Lower leg skin (tissue), 3 donors: ENCODE data around the gene GRM8.
"Not testable (repeated sequence)": the region's sequence is repeated elsewhere in the genome, so short reads cannot be mapped to it uniquely, and the experiment has no call there.

Source experiments
- POLR2A ChIP-seq, 2 donors: fragments of 450-650 bp; IDR thresholded peaks; one replicate each; pipeline ENCODE4 v1.6.1; 2016 to 2017; ENCODE audit warnings: antibody characterized with exemption in 2 of 2, mild to moderate bottlenecking in 1 of 2, moderate library complexity in 1 of 2
- TF ChIP-seq, protein P1 (sequence below), 3 donors: fragments of 450-650 bp; IDR thresholded peaks; one replicate each; pipeline ENCODE4 v1.5.1; 2016; ENCODE audit warnings: antibody characterized with exemption in 3 of 3, mild to moderate bottlenecking in 3 of 3, moderate library complexity in 2 of 3

- TF ChIP-seq POLR2A (IDR thresholded peaks at IDR 0.05) = not testable (repeated sequence)
- TF ChIP-seq, protein P1, sequence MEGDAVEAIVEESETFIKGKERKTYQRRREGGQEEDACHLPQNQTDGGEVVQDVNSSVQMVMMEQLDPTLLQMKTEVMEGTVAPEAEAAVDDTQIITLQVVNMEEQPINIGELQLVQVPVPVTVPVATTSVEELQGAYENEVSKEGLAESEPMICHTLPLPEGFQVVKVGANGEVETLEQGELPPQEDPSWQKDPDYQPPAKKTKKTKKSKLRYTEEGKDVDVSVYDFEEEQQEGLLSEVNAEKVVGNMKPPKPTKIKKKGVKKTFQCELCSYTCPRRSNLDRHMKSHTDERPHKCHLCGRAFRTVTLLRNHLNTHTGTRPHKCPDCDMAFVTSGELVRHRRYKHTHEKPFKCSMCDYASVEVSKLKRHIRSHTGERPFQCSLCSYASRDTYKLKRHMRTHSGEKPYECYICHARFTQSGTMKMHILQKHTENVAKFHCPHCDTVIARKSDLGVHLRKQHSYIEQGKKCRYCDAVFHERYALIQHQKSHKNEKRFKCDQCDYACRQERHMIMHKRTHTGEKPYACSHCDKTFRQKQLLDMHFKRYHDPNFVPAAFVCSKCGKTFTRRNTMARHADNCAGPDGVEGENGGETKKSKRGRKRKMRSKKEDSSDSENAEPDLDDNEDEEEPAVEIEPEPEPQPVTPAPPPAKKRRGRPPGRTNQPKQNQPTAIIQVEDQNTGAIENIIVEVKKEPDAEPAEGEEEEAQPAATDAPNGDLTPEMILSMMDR (IDR thresholded peaks at IDR 0.05) = not testable (repeated sequence)
Observed at GRCh38 chr7:126908564-126908963, 344.2 kb downstream of the GRM8 start.
